ENCODE measurements around the gene ZDHHC6.

- TF ChIP-seq POLR2A (IDR thresholded peaks at IDR 0.05) = no peak
- no peak for TF ChIP-seq CTCF (IDR thresholded peaks at IDR 0.05)
Observed at GRCh38 chr10:112438356-112438755, 8.4 kb downstream of the ZDHHC6 start.
